HG02840 (cell line): Measurements from ENCODE around the gene ATP8B2.
"Not testable (repeated sequence)": the region's sequence is repeated elsewhere in the genome, so short reads cannot be mapped to it uniquely, and the experiment has no call there.

Experiments used
- ATAC-seq: cut with Tn5 transposase; IDR thresholded peaks from one replicate; pipeline ENCODE4 v1.9.1; 2021; ENCODE audit warnings: mild to moderate bottlenecking, moderate library complexity, moderate number of reproducible peaks; ENCODE audit not compliant: unreplicated experiment, low FRiP score

Gene ATP8B2

DNA sequence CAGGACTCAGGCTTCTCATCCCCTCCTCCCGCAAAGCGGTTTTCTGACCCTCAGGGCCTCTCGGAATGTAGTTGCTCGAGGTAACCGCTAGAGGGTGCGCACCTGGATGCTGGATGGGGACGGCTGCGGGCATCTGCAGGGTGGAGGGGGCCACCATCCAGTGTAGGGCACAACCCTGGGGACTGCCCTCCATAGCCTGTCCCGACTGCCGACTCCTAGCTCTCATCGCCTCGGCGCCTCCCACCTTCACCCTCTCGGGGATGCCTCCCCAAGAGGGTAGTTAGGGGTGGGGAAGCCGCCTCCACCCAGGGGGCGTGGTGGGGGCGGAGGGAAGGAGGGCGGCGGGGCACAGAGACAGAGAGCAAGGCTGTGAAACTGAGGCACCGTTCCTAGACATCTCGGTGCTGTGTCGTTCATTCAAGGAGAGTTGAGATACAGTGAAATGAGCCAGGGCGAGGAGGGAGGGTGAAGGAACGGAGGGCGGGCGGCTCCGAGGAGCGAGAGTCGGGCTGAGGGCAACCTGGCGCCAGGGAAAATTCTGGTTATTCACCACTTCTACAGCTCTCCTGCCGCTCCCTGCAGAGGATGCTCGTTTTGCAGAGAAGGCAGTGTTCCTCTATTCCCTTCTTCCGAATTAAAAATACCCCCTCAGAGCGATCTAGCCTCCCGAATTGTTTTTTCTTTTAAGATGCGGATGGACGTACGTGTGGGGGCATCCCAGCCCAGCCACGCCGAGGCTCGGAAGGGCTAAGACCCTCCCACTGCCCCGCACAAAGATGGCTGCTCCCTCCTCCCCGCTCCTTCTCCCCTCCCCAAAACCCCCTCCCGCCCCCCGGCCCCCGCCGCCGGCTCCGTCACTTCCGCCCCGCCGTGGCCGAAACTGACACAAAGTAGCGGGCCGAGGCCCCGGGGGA is at the start of gene ATP8B2:
TSS of gene ATP8B2 (plus strand) at position 857 of the 914 bp plus-strand sequence. CDS start 2,617 bp downstream, outside the sequence.
- no peak for ATAC-seq

GRCh38 chr1:154276797-154277196 is 48.5 kb upstream of the ATP8B2 start:
- ATAC-seq: no peak

- ATAC-seq: not testable (repeated sequence)
Measured at GRCh38 chr1:154287591-154287990, 37.7 kb upstream of the ATP8B2 start.

DNA sequence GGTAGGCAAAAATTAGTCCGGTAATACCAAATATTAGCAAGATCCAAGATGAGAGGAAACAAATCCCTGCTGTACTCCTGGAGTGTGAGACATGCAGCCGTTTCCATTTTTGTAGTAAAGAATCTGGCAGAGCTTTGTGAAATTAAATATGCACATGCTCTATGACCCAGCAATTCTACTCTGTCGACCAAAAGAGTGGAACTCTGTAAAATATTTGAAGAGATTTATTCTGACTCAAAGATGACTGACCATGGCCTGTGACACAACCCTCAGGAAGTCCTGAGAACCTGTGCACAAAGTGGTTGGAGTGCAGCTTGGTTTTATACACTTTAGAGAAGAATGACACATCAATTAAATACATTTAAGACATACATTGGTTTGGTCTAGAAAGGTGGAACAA is 36.7 kb upstream of the ATP8B2 start:
- no peak for ATAC-seq

- no peak for ATAC-seq
Measured at GRCh38 chr1:154290921-154291320, 34.4 kb upstream of the ATP8B2 start.

DNA sequence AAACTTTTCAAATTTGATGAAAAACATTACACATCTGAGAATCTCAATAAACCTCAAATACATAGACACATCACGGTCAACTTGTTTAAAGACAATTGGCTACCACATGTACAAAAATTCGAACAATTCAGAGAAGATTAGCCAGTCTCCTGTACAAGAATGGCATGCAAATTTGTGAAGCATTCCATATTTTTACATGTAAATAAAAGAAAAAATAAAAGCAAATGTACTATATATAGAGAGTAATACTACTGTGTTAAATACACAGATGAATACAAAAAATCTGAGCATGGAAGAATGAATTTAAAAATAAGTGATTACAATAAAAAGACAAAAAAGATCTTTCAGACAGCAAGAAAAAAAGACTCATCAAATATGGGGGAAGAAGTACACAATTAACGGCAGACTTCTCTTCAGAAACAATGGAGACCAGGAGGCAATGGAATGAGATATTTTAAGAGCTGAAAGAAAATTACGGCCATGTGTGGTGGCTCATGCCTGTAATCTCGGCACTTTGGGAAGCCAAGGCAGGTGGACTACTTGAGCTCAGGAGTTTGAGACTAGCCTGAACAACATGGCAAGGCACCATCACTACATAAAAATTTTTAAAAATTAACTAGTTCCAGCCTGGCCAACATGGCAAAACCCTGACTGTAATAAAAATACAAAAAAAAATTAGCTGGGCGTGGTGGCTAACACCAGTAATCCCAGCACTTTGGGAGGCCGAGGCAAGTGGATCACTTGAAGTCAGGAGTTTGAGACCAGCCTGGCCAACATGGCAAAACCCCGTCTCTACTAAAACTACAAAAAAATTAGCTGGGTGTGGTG is 29.7 kb upstream of the ATP8B2 start:
- no peak for ATAC-seq

DNA sequence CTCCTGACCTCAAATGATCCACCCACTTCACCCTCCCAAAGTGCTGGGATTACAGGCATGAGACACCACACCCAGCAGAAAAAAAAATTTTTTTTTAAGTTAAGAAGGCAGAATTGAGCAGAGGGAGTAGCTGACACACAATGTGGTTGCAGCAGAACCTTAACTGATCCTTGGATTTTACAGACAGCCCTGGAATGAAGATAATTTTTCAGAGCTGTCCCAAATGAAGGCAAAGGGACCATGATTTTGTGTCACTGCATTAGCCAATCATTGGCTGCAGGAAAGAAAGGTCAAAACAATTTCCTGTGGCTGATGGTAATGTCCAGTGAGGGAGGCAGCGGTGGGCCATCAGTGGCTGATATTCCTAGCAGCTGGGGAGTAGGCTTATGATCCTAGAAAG is 23.7 kb upstream of the ATP8B2 start:
- ATAC-seq: no peak

GRCh38 chr1:154304664-154305337 is 20.5 kb upstream of the ATP8B2 start:
- ATAC-seq: no peak

DNA sequence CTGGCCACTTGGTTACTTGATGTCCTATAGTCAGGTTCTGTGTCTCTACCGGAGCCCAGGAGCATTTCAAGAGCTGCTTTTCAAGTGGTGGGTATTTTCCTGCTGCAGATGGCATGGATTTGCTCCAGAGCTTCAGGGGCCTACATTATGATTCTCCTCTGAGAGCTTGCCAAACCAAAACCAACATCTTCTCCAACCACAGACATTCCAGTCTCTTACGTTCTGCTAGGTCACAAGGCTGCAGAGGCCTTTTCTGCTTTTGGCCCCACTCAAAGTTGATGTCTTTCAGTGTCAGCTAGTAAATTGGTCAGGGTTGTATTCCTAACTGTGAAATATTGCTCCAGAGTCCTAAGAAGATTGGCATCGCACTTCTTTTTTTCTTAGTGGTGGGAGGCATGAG is 19.2 kb upstream of the ATP8B2 start:
- no peak for ATAC-seq

GRCh38 chr1:154307670-154308270 is 17.6 kb upstream of the ATP8B2 start:
- not testable (repeated sequence) for ATAC-seq

DNA sequence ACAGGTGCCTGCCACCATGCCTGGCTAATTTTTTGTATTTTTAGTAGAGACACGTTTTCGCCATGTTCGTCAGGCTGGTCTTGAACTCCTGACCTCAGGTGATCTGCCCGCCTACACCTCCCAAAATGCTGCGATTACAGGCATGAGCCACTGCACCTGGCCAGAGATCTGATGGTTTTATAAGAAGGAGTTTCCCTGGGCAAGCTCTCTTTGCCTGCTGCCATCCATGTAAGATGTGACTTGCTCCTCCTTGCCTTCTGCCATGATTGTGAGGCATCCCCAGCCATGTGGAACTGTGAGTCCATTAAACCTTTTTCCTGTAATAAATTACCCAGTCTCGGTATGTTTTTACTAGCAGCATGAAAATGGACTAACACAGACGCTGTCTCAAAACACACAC is 16.2 kb upstream of the ATP8B2 start:
- ATAC-seq: not testable (repeated sequence)

DNA sequence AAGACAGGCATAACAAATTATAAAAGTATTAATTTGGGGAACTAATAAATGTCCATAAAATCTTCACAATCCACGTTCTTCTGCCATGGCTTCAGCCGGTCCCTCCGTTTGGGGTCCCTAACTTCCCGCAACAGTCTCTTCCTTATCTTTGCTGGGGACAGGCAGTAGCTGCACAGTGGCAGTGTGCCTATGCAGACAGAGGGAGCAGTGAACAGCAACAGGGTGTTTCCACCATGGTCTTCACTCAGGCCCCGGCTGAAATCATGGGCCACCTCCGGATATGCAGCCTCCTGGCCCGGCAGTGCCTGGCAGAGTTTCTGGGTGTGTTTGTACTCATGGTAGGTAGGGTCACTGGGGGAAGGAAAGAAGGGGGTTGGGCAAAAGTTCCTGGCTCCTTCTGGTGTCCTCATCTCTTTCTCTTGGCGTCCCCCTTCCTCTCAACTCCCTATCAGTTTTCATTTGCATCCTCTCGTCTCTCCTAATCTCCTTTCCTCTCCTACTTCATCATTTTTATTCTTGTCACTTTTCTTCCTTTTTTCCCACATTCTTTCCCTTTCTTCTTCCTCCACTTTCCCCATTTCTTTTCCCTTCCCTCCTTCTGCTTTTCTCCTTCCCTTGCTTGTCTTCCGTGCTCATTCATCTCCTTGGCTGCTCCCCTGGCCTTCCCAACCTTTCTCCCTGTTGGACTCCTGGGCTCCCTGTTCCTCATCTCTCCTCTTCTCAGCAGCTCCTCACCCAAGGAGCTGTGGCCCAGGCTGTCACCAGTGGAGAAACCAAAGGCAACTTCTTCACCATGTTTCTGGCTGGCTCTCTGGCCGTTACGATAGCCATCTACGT is 12.9 kb upstream of the ATP8B2 start:
- ATAC-seq: not testable (repeated sequence)

GRCh38 chr1:154313066-154313356 is 12.3 kb upstream of the ATP8B2 start:
- no peak for ATAC-seq

- ATAC-seq: not testable (repeated sequence)
Measured at GRCh38 chr1:154314226-154314625, 11.1 kb upstream of the ATP8B2 start.

- no peak for ATAC-seq
Measured at GRCh38 chr1:154316704-154317103, 8.6 kb upstream of the ATP8B2 start.

GRCh38 chr1:154318386-154318785 is 6.9 kb upstream of the ATP8B2 start:
- ATAC-seq: no peak

GRCh38 chr1:154320882-154321608 is 4.3 kb upstream of the ATP8B2 start, which contains the start of gene AQP10:
TSS of gene AQP10 (plus strand) at chr1:154321093. CDS start at chr1:154321156, 63 bp downstream.
- no peak for ATAC-seq

GRCh38 chr1:154321609-154321934 is 3.8 kb upstream of the ATP8B2 start:
- not testable (repeated sequence) for ATAC-seq

DNA sequence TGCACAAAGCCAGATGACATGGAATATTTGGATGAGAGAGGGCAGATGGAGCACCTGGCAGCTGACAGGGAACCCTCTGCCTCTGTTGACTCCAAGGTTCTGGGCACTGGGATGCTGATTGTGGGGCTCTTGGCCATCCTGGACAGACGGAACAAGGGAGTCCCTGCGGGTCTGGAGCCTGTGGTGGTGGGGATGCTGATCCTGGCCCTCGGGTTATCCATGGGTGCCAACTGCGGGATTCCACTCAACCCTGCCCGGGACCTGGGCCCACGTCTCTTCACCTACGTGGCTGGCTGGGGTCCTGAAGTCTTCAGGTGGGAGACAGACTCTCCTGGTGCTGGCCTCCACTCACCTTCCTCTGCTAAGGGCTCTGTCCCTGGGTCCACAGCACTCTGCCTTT is 1.8 kb upstream of the ATP8B2 start:
- ATAC-seq: no peak
